A673 (cell line): ENCODE measurements around the gene SHOX. TPM values are rescaled to one million over a fixed set of nuclear protein-coding genes. Genes with fewer than 3 reads are reported as not detected.

Experiments
- BruUV-seq: library from RNA; stranded (reverse); fragments of 400-500 nt; replicated peaks from 2 replicates; lab custom pipeline; 2021; lab: Mats Ljungman, UMichigan
- CTCF ChIA-PET: fragments of 300-600 bp; sonication (Branson Sonifier 250); formaldehyde crosslinking; loops from one replicate; lab custom pipeline; 2022; ENCODE audit warnings: antibody characterized with exemption; lab: Charles Lee
- POLR2A ChIA-PET: fragments of 300-600 bp; sonication (Branson Sonifier 250); formaldehyde crosslinking; loops from one replicate; lab custom pipeline; 2022; ENCODE audit warnings: antibody characterized with exemption; ENCODE audit not compliant: low non-redundant PET; lab: Charles Lee
- DNase-seq: peaks from one replicate; pipeline ENCODE4 v3.0.0-alpha.2; 2015; ENCODE audit warnings: low spot score
- H3K27ac ChIP-seq: fragments of 200-600 bp; sonication (generic); 2 replicates; pipeline ENCODE4 v1.5.1; 2016; ENCODE audit warnings: mixed run types, low read depth, mild to moderate bottlenecking, mixed read lengths, antibody characterized with exemption, low read length; ENCODE audit not compliant: poor library complexity, severe bottlenecking
- H3K27me3 ChIP-seq: fragments of 200-600 bp; sonication (generic); replicated peaks from 2 replicates; pipeline ENCODE4 v1.6.1; 2017; ENCODE audit warnings: mixed run types, low read depth, mild to moderate bottlenecking, mixed read lengths, antibody characterized with exemption, low read length; ENCODE audit not compliant: insufficient read depth, poor library complexity
- H3K36me3 ChIP-seq: fragments of 200-600 bp; sonication (generic); 2 replicates; pipeline ENCODE4 v1.6.1; 2016; ENCODE audit warnings: mixed run types, mild to moderate bottlenecking, mixed read lengths, antibody characterized with exemption, low read length; ENCODE audit not compliant: insufficient read depth, poor library complexity, severe bottlenecking
- H3K4me1 ChIP-seq: fragments of 200-600 bp; sonication (generic); 2 replicates; pipeline ENCODE4 v1.6.1; 2017; ENCODE audit warnings: mixed run types, mild to moderate bottlenecking, mixed read lengths, antibody characterized with exemption, low read length; ENCODE audit not compliant: insufficient read depth, poor library complexity, severe bottlenecking
- H3K4me3 ChIP-seq: fragments of 200-600 bp; sonication (generic); 2 replicates; pipeline ENCODE4 v1.5.1; 2016; ENCODE audit warnings: low read depth, mixed run types, mild to moderate bottlenecking, mixed read lengths, low read length; ENCODE audit not compliant: poor library complexity, severe bottlenecking
- H3K9me3 ChIP-seq: fragments of 200-600 bp; sonication (generic); 2 replicates; pipeline ENCODE4 v1.6.1; 2016; ENCODE audit warnings: mixed run types, low read depth, mild to moderate bottlenecking, mixed read lengths, antibody characterized with exemption, low read length; ENCODE audit not compliant: poor library complexity, severe bottlenecking
- EZH2 ChIP-seq: fragments of 200-600 bp; sonication (generic); IDR thresholded peaks from 2 replicates; pipeline ENCODE4 v1.6.1; 2017; ENCODE audit warnings: borderline replicate concordance, low read depth, mild to moderate bottlenecking, mixed read lengths, antibody characterized with exemption, low read length; ENCODE audit not compliant: poor library complexity, severe bottlenecking
- intact Hi-C: fragments of 100-400 bp; cut with micrococcal nuclease; formaldehyde crosslinking; loops from one replicate; pipeline ENCODE4 v1.10.0; 2022; ENCODE audit not compliant: unreplicated experiment
- total RNA-seq: library from RNA; stranded (reverse); gene quantifications from 2 replicates; pipeline ENCODE4 v1.2.3, GENCODE V29; 2021
- TF ChIP-seq, protein P1 (sequence below): fragments of 300-800, 200-600 bp; sonication (generic); conservative IDR thresholded peaks from 2 replicates; pipeline ENCODE4 v1.5.1; 2017; ENCODE audit warnings: low read depth, mild to moderate bottlenecking, antibody characterized with exemption, low read length, moderate library complexity, mixed read lengths

The SHOX gene
- total RNA-seq, 1 experiment from 2014 or later = not detected

DNA sequence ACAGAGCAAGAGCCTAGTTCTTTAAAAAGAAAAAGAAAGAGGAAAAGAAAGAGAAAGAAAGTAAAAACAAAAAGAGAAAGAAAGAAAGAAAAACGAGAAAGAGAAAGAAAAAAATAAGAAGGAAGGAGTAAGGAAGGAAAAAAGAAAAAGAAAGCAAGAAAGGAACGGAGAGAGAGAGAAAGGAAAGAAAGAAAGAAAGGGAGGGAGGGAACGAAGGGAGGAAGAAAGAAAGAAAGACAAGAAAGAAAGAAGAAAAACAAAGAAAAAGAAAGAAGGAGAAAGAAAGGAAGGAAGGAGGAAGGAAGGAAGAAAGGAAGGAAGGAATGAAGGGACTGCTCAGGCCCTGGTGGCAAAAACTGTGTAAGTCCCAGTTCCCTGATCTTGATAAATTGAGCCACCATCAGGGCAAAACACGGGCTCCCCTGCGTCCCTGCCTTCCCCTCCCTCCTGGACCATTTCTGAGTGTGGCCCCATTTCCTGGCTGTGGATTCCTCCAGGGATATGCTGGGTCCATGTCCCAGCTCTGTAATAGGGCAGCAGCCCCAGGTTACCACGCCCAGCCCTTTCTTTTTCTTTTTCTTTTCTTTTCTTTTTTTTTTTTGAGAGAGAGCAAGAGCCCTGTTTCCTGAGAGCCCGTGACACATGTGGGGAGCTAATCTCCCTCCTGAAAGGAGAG is 44.8 kb downstream of the SHOX start:
- Histone ChIP-seq H3K27ac (no peak overlapping the region), H3K4me3 (no peak overlapping the region), H3K36me3 (no peaks in the 10 kb centered on the region), H3K27me3 (no peaks in the 10 kb centered on the region), H3K4me1 (no peaks in the 10 kb centered on the region), H3K9me3 (no peaks in the 10 kb centered on the region)
- POLR2A ChIA-PET = no interaction called here
- intact Hi-C loops = no loop called here
- no TSS peak for BruUV-seq
- DNase-seq = no peak
- CTCF ChIA-PET = no interaction called here
- TF ChIP-seq, protein P1, sequence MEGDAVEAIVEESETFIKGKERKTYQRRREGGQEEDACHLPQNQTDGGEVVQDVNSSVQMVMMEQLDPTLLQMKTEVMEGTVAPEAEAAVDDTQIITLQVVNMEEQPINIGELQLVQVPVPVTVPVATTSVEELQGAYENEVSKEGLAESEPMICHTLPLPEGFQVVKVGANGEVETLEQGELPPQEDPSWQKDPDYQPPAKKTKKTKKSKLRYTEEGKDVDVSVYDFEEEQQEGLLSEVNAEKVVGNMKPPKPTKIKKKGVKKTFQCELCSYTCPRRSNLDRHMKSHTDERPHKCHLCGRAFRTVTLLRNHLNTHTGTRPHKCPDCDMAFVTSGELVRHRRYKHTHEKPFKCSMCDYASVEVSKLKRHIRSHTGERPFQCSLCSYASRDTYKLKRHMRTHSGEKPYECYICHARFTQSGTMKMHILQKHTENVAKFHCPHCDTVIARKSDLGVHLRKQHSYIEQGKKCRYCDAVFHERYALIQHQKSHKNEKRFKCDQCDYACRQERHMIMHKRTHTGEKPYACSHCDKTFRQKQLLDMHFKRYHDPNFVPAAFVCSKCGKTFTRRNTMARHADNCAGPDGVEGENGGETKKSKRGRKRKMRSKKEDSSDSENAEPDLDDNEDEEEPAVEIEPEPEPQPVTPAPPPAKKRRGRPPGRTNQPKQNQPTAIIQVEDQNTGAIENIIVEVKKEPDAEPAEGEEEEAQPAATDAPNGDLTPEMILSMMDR = no peak
- TF ChIP-seq EZH2 = no peak

DNA sequence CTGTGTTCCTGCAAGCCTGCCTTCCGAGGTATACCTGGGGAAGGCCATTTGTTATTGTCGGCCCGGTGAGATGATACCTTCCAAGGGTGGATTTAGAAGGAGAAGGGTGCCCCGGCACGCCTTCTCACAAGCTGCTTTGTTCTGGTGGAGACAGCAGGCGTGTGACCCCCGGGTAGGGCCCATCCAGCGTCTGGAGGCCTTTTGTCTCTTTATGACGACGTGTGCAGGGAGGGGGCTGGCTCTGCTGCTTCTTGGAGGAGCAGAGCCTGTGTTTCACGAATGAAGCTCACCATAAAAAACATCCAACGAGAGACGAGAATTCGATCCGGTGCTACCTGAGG is 45.3 kb downstream of the SHOX start:
- TF ChIP-seq, protein P1 = no peak
- TF ChIP-seq EZH2 = no peak
- Histone ChIP-seq H3K4me1 (no peaks in the 10 kb centered on the region), H3K27ac (no peak overlapping the region), H3K36me3 (no peaks in the 10 kb centered on the region), H3K9me3 (peaks cover 2% of the 10 kb centered on the region), H3K27me3 (no peaks in the 10 kb centered on the region), H3K4me3 (no peak overlapping the region)
- no peak for DNase-seq
- CTCF ChIA-PET = no interaction called here
- POLR2A ChIA-PET = no interaction called here
- intact Hi-C loops = no loop called here
- BruUV-seq = no TSS peak

DNA sequence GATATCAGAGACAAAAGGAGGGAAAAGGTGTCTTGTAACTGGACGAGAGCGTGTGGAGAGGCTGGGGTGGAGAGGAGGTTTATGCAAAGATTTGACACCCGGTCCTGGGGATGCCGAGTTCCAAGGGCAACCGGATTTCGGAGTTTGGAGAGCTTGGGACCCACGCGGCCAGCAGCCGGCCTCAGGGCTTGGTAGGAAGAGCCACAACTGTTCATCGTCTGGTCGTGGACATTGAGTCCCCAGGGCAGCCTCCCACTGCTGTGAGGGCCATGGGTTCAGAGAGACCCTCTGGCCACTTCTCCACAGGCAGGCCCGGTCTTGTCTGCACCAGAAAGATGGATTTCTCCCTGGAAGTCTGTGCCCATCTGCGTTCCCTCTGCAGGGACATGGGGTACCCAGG is 46.8 kb downstream of the SHOX start:
- H3K27ac ChIP-seq = no peak overlapping the region
- H3K9me3 ChIP-seq = peaks cover 7% of the 10 kb centered on the region
- H3K27me3 ChIP-seq = no peaks in the 10 kb centered on the region
- no peak overlapping the region for H3K4me3 ChIP-seq
- no peaks in the 10 kb centered on the region for H3K36me3 ChIP-seq
- BruUV-seq = no TSS peak
- CTCF ChIA-PET = no interaction called here
- intact Hi-C loops = no loop called here
- no peaks in the 10 kb centered on the region for H3K4me1 ChIP-seq
- no peak for DNase-seq
- POLR2A ChIA-PET = no interaction called here
- no peak for TF ChIP-seq EZH2
- TF ChIP-seq, protein P1 = no peak
